GM21717 (cell line): ENCODE data around the gene TRAF3.
A peak's percentile ranks its signal among the peaks of the same experiment; 100 is the strongest.

Source experiments
- ATAC-seq: cut with Tn5 transposase; IDR thresholded peaks from one replicate; pipeline ENCODE4 v1.9.1; 2021; ENCODE audit warnings: mild to moderate bottlenecking, moderate library complexity; ENCODE audit not compliant: unreplicated experiment

The TRAF3 gene

GRCh38 chr14:102949062-102949800 is 172.0 kb downstream of the TRAF3 start:
- peak; percentile 51 for ATAC-seq

GRCh38 chr14:102949801-102950451 is 172.7 kb downstream of the TRAF3 start:
- no peak for ATAC-seq

DNA sequence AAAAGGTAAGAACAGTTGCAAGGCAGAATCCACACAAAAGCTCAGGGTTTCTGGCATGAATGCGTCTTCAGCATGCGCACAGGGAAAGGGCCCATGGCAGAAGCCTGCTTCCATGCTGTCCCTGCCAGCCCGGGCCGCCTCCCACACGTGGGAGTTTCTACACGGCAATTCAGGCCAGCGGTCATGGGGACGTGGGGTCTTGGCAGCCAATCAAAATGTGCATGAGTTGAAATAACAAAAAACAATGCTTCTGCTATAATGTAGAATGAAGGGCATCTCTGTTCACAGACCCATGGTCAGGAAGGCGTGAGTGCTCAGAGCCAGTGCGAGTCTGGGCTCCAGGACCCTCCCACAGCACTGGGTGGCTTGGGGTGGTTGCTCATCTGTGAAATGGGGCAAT is 173.8 kb downstream of the TRAF3 start:
- no peak for ATAC-seq

GRCh38 chr14:102951799-102952198 is 174.6 kb downstream of the TRAF3 start:
- ATAC-seq = no peak

DNA sequence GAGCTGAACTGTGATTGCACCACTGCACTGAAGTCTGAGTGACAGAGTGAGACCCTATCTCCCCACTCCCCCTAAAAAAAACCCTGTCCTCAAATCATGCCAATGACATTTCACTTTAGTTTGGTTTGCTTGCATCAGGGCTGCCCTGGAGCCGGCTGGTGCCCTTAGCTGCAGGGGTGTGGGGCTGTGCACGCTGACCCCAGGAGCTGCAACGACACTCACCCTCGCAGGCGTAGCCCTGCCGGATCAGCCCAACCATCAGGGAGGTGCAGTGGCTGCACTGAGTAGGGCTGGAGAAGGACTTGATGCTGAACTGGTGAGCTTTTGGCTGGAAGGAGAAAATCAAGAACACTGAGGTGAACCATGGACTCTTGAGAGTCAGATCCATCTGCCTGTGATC is 175.0 kb downstream of the TRAF3 start:
- no peak for ATAC-seq

- no peak for ATAC-seq
Measured at GRCh38 chr14:102953100-102953499, 175.9 kb downstream of the TRAF3 start.

DNA sequence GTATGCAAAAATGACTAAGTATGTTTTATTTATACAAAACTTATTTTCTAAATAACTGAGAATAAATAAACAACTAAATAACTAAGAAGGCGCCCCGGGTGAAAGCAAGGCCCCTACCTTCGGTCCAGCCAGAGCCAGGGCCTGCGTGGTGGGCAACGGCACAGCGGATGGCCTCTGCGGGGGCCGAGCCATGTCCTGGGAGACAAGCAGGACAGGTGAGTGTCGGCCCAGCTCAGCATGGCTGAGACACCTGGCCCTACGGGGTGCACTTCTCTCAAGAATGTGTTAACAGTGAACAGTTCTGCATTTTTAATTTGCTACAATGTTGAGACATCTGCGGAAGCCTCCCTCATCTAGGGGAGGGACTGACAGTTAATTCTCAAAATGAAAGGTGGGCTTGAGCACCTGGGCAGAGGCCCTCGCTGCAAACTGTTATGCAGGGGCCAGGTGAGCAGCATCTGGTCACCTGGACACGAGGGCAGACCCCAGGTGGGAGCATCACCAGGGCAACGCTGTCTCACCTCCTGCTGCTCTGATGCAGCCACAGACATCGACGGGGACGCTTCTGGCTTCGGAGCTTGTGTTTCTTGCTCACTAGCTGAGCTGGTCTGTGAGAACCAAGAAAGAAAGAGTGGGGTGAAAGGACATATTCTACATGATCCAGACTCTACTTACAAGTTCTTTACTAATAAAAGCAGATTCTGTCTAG is 177.0 kb downstream of the TRAF3 start:
- no peak for ATAC-seq

DNA sequence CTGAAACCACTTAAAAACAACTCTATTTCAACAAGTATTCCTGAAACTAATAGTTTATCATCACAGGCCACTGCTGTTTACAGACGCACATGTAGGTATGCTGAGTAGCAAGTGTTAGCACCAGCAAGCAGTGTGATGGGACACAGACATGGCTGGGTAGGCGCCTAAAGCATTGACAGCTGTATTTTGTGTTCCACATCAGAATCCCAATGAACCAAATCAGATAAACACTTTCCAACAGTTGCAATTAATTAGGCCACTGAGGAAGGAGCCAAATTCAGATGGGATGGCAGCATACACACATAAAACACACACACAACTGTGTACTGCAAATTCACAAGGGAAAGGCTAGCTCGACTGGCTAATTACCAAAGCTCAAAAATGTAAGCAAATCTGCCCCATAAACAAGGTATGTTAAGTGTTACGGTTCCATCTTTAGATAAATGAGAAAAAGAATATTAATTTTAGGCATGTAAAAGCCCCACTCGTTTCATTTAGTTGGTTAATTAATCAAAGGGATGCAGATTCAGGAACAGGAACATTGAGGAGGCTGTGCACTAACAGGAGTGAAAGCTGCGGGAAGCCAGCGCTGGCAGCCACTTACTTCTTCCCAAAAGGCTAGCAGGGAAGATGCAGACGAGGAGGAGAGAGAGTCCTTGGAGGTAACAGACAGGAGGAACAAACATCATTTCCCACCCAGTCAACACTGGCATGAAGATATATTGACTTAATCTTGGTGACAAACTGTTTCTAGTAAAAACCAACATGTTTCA is 178.6 kb downstream of the TRAF3 start:
- no peak for ATAC-seq

- no peak for ATAC-seq
Measured at GRCh38 chr14:102957222-102957621, 180.0 kb downstream of the TRAF3 start.

- ATAC-seq = no peak
Measured at GRCh38 chr14:102958461-102958860, 181.2 kb downstream of the TRAF3 start.
